GM19324 (cell line): Measurements from ENCODE around the gene RBM28.

Experiments
- ATAC-seq: cut with Tn5 transposase; IDR thresholded peaks from one replicate; pipeline ENCODE4 v1.9.1; 2021; ENCODE audit warnings: mild to moderate bottlenecking, moderate library complexity; ENCODE audit not compliant: unreplicated experiment, low FRiP score

RBM28 gene, protein sequence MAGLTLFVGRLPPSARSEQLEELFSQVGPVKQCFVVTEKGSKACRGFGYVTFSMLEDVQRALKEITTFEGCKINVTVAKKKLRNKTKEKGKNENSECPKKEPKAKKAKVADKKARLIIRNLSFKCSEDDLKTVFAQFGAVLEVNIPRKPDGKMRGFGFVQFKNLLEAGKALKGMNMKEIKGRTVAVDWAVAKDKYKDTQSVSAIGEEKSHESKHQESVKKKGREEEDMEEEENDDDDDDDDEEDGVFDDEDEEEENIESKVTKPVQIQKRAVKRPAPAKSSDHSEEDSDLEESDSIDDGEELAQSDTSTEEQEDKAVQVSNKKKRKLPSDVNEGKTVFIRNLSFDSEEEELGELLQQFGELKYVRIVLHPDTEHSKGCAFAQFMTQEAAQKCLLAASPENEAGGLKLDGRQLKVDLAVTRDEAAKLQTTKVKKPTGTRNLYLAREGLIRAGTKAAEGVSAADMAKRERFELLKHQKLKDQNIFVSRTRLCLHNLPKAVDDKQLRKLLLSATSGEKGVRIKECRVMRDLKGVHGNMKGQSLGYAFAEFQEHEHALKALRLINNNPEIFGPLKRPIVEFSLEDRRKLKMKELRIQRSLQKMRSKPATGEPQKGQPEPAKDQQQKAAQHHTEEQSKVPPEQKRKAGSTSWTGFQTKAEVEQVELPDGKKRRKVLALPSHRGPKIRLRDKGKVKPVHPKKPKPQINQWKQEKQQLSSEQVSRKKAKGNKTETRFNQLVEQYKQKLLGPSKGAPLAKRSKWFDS

GRCh38 chr7:128343554-128344430, at the start of gene RBM28:
Gene RBM28, minus strand, starts transcription at chr7:128343908. Its CDS starts 115 bp downstream, at chr7:128343793.
- peak; percentile 91 for ATAC-seq

- no peak for ATAC-seq
These were observed 49.0 kb upstream of the RBM28 start for GRCh38 chr7:128392446-128393327.

- no peak for ATAC-seq
These were observed 48.1 kb upstream of the RBM28 start for GRCh38 chr7:128391805-128392204.

- no peak for ATAC-seq
These were observed 47.3 kb upstream of the RBM28 start for GRCh38 chr7:128390871-128391565.

- ATAC-seq: no peak
These were observed 46.1 kb upstream of the RBM28 start for GRCh38 chr7:128389618-128390329.

DNA sequence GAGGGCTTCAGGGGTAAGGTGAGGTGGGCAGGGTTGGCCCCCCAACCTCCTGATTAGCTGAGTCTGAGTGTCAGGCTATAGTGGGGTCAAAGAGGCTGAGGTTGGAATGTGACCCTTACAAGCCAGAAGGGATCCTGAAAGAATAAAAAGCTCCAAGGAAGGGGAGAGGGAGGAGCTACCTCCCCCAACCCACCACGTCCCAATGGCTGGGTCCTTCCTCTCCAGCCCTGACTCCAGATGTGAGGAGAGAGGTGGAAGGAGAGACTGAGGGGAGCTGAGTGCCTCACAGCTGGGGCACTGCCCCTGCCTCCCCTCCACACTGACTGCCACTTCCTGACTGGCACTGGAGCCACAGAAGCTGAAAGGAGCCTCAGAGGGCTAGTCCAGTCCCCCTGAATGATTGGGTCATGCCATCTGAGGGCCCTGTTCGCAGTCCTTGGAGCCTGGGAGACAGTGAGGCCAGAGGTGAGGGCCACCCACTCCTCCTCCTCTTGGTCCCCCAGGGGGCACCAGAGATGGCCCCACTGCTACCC, 45.4 kb upstream of the RBM28 start:
- ATAC-seq: no peak

DNA sequence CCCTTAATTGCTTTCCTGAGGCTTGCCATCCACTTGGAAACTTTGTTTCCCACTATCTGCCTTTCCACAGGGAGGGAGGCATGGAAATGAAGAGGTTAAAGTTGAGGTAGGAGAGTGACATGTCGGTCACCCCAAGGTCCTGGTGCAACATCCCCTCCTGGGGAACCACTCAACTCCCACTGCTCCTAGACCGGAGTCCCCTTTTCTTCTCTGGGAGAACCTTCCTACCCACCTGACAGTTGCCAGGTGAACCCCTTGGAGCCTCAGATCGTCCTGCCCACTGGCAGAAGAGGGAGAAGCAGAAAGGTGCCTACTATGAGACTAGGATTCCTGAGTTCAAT, 44.4 kb upstream of the RBM28 start:
- ATAC-seq: no peak

GRCh38 chr7:128387216-128388144, 43.8 kb upstream of the RBM28 start:
- no peak for ATAC-seq

- no peak for ATAC-seq
These were observed 42.5 kb upstream of the RBM28 start for GRCh38 chr7:128385988-128386925.

- ATAC-seq: no peak
These were observed 41.0 kb upstream of the RBM28 start for GRCh38 chr7:128384726-128385125.

DNA sequence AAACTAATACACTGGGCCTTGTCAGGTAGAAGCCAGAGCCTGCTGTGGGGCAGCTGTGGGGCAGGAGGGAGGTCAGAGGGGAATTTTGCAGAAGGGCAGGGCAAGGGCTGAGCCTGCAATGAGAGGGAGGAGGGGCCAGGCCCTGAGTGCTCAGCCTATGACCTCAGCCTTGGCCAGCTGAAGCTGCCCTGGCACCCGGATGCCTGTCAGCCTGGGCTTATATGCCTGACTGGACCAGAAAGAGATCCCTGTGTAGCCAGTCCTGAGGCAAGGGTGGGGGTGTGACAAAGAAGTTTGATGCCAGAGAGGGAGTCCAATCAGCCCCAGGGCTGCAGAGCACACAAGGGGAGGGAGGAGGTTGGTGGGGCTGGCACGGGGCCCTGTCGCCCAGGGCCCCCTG, 40.1 kb upstream of the RBM28 start:
- no peak for ATAC-seq

GRCh38 chr7:128381161-128381821, 37.6 kb upstream of the RBM28 start:
- ATAC-seq: no peak

GRCh38 chr7:128380483-128381106, 36.9 kb upstream of the RBM28 start:
- no peak for ATAC-seq

DNA sequence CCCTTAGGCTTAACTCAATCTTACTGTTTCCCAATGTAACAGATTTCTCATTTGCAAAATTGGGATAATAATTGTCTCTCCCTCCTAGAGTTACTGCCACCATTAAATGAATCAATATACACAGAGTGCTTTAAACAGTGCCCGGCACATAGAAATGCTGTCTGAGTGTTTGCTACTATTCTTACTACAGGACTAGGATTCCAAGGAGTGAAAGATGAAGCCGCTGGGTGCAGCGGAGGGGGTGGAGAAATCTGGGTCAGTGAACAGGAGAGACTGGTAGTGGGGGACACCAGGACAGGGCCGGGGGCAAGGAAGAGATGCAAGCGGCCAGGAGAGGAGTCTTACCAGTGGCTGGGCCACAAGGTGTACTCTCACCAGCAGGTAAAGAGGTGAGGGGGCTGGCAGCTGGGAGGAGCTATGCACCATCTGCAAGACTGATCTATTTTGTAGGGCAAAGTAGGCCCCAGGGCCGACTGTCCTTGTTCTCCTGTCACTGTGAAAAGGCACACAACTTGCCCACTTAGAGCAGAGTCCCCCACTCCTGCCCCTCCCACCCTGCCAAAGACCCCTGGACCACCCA, 36.3 kb upstream of the RBM28 start:
- no peak for ATAC-seq

- ATAC-seq: no peak
These were observed 34.9 kb upstream of the RBM28 start for GRCh38 chr7:128378637-128379036.
